Activated CD4-positive, alpha-beta T cell treated with anti-CD3 and anti-CD28 coated beads, Interleukin-2, amount 50 U/mL, for 1 hour (primary cell): ENCODE data around the gene PIAS4.

ENCODE experiments used
- DNase-seq: peaks from one replicate; pipeline ENCODE4 v3.0.0-alpha.2; 2020

Gene PIAS4

DNA sequence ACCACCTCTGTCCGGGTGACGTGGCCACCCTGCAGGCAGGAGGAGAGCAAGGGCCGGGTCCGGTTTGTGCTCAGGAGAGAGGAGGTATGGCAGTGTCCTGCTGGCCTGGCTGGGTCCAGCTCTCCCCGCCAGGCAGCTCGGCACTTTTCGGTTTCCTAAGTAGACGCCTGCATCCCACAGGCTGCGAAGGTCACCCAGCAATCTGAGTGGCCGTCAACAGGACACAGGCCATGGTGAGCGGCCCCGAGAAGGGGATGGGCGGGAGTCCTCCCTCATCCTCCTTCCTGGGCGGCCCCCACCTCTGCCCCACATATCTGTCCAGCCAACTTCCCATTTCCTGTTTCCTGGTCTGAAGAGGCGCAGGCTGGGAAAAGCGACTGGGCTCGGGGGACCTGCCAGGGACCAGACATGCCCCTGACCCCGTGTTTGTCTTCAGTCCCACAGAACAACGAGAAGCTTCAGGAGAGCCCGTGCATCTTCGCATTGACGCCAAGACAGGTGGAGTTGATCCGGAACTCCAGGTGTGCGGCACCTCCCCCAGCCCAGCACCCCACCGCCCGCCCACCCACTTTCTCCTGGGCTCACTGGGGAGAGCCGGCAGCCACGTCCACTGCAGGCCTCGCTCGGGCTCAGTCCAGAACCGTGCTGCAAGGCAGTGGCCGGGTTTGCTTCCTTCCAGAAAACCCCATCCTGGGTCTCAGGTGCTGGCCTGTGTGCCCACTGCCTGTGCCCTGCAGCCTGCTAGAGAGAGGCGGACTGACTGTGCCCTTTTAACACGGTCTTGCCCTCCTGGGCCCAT is 16.3 kb downstream of the PIAS4 start:
- no peak for DNase-seq

DNA sequence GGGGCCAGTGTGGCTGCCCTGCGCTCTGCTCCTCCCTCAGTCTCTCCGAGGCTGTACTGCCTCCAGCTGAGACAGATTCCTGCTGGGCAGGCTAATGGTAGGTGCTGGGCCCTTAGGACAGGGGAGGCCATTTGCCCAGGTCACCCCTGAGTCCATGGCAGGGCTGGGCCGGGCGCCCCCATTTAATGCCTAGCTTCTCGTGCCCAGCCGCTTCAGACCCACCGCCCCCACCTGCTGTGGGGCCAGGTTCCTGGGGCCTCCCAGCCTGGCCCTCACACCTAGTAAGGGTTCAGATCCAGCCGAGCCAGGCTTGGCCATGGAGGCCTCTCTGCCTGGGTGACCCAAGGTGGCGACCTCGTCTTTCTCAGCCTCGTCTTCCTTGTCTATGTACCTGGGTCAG is 17.8 kb downstream of the PIAS4 start:
- DNase-seq, result no peak

DNA sequence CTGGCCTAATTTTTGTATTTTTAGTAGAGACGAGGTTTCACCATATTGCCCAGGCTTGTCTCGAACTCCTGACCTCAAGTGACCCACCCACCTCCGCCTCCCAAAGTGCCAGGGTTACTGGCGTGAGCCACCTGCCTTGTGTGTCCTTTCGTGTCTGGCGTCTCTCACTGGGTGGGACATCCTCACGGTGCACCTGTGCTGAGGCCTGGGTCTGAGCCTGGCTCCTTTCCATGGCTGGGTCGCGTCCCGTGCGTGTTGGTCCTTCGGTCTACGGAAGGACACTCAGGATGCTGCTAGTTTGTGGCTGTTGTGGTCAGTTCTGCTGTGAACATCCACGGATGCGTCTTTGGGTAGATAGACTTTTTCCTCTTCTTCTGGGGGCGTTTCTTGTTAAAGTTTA is 19.6 kb downstream of the PIAS4 start:
- DNase-seq, result no peak

DNA sequence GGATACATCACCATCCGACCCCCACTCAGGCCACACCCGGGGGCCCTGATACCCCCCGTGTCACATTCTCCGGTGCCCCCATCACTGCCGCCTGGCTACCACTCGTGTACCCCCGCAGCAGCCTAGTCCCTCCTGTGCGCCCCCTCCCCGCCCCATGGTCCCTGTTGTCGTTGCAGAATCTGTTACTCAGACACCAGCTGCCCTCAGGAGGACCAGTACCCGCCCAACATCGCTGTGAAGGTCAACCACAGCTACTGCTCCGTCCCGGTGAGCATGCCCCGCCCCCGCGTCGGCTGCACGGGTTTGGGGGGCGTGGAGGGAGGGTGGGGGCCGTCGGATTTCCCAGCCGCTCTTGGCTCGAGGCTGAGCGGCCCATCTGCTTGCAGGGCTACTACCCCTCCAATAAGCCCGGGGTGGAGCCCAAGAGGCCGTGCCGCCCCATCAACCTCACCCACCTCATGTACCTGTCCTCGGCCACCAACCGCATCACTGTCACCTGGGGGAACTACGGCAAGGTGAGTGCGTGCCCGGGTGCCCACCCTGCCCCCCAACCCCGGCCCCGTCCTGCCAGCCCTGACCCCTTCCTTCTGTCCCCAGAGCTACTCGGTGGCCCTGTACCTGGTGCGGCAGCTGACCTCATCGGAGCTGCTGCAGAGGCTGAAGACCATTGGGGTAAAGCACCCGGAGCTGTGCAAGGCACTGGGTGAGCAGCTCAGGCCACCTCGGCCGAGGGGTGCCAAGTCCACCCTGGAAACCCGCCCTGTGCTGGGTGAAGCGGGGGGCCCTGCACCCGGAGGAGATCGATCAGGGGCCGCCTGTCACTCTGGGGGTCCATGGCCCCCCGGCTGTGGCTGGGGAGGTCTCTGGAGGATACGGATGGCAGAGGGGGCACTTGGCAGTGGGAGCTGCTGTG is 21.1 kb downstream of the PIAS4 start:
- DNase-seq, result no peak

DNA sequence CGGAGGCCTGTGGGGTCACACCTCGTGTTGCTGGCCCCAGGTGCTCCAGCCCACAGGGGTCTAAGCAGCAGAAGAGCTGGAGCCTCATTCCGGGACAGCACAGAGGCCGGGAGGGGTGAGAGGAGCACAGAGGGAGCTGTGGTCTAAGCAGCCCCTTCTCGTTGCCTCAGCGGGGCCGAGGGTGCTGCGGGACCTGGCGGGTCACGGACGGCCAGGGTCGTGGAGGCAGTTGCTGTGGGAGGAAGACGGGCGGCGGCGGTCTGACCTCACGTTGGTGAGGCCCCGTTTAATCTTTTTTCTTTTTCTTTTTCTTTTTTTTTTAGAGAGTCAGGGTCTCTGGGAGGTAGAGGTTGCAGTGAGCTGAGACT is 21.7 kb downstream of the PIAS4 start:
- DNase-seq, result no peak

DNA sequence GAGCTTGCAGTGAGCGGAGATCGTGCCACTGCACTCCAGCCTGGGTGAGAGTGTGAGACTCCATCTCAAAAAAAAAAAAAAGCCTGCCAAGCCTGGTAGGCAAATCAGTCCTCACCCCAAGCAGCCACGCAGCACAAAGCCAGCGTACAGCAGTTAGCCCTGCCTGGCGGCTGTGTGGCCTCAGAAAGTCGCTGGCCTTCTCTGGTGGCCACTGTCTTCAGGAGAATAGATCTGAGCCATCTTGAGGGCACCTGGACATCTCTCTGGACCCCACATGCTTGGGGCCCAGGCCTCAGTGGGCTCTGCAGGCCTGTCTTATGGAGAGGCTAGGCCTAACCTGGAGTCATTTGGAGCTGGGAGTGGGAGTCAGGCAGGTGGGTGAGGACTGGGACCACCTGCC is 23.0 kb downstream of the PIAS4 start:
- no peak for DNase-seq

DNA sequence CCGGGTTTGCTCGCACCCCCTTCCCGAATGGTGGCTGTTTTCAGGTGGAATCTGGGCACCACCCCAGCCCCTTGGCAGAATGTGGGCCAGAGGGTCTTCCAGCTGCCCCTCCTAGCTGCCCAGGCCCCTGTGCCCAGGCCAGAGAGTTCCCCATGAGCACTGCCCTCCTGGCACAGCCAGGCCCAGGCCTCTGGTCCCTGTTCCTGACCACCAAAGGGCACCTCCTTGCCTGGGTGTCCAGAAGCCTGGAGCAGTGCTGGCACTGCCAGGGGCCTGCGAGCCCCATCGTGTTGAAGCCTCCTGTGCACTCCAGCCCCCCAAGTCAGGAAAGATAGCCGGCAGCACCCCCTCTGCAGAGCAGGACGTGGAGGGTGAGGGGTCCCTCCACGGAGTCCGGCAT is 23.4 kb downstream of the PIAS4 start:
- no peak for DNase-seq

DNA sequence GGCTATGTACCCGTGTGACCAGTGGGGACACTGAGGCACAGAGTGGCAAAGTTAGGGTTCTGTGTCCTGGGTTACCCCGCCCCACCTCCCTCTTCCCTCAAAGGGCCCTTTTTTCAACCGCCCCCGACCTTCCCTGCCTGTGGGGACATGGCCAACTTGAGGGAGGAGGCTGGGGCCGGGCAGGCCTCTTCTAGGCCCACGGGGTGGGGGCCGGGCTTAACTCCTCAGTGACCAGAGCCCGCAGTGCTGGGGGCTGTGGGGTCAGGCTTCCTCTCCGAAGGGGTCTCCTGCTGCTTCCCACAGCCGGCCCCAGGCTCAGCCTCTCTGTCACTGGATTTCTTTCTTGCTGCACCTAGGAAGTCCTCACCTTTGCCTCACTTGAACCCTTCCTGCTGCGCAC is 23.9 kb downstream of the PIAS4 start:
- no peak for DNase-seq

DNA sequence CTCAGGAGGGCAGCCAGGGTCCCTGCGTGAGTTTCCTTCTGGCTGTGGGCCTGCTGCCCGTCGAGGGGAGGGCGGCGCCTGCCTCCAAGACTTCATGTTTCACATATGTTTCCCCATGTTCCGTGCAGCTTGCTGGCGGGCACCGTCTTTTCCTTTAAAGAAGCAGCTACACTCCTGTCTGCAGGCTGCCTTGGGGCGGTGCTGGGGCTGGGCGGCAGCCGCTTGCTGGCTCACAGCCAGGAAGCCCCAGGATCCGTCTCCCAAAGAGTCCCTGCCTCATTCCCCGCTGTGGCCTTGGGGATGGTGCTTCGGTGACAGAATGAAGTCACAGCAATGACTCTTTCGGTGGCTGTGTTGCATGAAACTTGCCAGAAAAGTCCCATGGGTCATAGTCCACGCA is 24.9 kb downstream of the PIAS4 start:
- no peak for DNase-seq

DNA sequence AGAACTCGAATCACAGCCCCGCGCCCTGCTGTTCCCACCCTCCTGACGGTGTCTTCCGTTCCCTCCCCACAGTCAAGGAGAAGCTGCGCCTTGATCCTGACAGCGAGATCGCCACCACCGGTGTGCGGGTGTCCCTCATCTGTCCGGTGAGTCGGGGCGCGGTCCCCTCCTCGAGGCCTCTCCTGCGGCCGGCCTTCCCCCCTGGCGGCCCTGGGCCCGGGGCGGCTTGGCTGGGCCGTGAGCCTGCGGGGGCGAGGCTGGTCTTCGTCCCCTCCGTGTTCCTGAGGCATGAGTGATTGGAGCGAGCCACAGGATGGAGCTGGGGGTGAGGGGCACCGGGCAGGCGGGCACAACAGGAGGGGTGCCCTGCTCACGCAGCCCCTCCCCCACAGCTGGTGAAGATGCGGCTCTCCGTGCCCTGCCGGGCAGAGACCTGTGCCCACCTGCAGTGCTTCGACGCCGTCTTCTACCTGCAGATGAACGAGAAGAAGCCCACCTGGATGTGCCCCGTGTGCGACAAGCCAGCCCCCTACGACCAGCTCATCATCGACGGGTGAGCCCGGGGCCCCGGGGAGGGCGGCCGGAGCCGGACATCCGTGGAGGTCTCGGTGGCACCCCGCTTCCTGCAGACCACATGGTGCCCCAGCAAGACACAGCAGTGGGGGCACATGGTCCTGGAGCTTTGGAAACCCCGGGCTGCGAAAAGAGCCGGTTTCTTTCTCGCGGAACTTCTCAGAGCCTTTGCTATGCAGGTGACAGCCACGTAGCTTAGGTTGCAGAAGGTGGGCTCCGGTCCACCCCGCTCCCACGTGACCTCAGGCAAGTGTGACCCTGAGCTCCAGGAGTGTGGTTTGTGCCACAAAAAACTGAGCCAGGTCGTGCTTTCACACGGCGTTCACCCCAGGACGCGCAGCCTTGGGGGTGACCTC is 25.8 kb downstream of the PIAS4 start:
- DNase-seq, result no peak

DNA sequence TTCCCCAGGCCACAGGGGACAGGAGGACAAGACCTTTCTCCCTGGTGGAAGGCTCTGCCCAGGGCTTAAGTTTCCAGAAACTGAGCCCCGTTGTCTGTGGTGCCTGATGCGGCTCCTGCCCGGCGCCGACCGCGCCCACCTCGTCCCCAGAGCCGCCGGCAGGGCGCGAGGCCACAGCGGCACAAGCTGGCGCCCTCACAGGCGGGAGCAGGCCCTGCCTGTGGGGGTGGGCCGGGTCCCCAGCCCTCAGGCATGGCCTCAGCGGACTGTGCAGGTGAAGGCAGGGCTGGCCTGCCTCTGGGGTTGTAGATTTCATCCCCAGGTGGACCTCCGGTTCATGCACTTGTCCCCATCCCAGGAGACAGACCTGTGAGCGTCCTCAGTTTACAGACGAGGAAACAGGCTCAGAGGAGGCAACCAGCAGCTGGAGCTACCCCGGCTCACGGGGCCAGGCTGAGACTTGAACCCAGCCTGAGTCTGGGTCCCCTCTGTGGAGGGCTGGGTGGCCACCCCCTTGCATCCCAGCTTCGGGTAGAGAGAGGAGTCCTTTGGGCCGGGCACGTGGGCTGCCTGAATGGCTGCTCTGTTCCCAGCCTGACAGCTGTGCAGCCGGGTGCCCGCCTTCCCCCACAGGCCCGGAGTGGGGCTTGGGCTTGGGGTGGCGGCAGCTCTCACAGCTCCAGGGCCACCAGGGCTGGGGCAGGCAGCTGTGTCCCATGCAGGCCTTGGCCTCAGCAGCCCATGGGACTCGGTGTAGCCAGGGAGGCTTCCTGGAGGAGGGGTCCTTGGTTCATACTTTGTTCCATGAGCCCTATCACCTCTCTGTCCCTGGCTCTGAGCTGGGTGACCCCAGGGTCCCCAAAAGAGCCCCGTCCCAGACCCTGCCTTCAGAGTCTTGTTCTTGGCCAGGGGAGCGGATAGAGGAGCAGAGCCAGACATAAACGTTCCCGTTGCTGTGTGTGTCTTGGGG is 26.8 kb downstream of the PIAS4 start:
- no peak for DNase-seq

DNA sequence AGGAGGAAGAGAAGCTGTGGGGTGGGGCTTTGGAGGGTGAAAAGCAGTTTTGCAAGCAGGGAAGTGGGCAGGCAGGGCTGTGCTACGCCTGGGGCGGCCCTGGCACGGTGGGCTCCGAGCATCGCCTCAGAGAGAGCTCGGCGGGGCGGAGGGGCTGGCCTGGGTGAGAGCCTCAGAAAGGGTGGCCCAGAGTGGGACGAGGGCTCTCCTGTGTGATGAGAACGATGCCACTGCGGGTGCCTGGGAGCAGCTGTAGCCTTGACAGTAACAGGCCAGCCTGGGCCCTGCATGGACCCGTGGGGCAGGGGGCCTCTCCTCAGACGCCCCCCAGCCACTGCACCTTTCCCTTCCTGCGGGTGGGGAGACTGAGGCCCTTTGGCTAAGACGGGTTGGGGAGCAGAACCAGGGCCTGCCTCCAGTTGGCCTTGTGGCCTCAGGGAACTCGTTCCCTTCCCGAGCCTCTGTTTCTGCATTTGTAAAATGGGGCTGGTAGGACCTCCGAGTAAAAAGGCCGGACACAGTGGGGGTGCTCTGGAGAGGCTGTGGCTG is 27.6 kb downstream of the PIAS4 start:
- DNase-seq, result no peak

DNA sequence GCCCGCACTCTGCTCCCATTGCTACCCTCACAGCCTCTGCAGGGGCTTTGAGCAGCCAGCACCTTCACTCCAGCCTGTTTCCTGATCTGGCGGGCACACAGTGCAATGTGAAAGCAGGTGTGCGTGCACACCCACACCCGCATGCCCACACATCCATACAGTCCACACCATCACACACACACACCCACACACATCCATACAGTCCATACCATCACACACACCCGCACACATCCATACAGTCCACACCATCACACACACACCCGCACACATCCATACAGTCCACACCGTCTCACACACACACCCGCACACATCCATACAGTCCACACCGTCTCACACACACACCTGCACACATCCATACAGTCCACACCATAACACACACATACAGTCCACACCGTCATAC is 28.0 kb downstream of the PIAS4 start:
- no peak for DNase-seq

DNA sequence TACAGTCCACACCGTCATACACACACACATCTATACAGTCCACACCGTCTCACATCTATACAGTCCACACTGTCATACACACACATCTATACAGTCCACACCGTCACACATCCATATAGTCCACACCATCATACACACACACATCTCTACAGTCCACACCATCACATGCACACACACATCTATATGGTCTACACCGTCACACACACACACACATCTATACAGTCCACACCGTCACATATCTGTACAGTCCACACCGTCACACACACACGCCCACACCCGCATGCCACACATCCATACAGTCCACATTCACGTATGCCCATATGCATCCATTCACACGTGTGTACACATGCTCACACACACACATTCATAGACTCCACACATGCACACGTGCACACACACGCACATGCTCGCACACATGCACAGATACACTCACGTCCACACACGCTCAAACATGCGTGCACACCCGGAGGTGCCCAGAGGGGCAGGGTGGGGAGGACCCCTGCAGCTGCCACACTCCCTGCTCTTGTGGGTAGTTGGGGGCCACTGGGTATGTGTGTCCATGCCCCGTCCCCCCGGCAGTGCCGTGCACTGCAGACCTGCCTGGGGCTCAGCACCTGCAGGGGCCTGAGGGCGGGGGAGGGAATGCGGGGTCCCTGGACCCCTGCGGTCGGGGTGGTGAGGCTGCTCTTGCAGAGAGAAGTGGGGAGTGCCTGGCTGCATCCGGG is 29.2 kb downstream of the PIAS4 start:
- DNase-seq, result no peak

DNA sequence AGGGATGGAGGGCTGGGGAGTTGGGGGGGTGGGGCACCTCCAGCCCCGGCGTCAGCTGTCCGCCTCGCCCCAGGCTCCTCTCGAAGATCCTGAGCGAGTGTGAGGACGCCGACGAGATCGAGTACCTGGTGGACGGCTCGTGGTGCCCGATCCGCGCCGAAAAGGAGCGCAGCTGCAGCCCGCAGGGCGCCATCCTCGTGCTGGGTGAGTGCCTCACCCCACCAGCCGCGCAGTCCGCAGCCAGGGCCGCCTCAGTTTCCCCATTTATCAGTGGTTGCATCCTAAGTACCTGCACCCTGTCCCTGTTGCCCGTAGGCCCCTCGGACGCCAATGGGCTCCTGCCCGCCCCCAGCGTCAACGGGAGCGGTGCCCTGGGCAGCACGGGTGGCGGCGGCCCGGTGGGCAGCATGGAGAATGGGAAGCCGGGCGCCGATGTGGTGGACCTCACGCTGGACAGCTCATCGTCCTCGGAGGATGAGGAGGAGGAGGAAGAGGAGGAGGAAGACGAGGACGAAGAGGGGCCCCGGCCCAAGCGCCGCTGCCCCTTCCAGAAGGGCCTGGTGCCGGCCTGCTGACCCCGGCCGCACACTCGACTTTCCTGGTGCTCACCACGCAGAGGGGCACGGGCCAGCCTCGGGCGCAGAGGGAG is 29.9 kb downstream of the PIAS4 start:
- DNase-seq, result no peak

DNA sequence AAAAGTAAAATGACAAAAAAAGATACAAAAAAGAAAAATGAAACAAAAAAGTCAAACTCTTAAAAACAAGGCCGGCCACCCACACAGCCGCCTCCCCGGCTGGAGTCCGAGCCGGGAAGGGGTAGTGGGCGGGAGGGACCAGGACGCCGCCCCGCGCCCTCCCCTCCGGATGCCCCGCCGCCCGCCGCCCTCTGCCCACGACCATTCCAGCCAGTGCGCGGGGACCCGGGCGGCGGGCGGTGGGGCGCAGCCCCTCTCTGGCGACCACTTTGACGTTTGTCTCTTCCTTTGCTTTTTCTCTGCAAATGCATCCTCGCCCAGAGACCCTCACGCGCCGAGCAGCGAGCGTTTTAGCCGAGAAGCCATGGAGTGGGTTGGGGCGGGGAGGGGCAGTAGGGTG is 30.5 kb downstream of the PIAS4 start:
- DNase-seq, result no peak

DNA sequence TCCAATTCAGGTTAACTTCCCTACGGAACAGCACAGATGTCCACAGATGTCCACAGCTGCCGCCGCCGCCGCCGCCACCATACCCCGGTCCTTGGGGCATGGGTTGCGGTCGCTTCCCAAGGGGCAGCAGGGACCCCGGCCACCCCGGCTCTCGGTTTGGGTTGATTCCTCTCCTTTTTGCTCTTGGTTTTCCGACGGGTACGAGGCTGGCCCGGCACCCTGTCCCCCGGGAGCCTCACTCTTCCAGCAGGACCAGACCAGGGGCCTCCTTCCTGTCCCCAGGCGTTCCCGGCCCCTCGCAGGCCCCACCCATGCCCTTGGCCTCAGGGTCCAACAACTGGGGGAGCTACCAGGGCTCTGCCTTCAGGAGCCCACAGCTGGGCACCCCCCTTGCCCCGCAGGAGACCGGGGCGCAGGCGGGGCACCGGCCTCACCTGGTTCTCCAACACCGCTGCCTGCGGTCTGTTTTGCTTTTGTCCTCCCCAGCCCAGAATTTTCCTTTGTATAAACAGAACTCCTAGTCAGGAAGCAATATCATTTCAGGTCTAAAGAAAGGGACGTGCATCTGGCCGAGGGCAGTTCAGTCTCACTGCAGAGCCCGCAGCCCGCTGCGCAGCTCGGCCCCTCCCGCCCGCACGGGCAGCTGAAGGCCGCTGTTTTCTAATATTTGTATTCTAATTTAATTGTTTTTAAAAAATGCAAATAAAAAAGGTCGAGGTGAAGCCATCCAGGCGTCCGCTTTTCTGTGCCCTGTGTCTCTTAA is 31.3 kb downstream of the PIAS4 start:
- no peak for DNase-seq

DNA sequence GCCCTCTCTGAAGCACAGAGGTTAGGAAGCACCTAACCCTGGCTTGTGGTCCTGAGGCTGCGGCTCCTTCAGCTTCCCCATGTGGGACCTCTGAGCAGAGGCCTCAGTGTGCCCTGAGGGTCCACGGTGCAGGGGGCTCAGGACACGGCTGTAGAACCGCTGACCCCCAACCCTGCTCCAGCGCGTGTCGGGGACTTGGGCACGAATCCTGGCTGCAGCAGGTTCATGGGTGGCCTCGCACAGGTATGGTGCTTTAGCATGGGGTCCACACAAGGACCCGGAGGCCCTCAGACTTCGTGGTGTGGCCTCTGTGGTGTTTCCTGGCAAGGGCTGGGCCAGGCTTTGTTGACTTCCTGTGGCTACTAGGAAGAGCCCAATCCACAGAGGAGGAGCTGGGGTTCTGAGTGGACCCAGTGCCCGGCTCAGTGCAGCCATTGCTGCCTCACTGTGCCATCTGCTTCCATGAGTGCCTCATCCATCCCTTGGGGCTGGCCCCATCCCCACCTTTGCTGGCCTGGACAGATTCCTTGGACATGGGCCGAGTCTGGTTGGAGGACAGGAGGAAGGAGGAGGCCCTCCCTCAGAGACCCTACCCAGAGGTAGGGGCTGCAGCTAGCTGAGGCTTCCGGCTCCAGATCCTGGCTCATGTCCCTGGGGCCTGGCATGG is 34.7 kb downstream of the PIAS4 start:
- DNase-seq, result no peak

DNA sequence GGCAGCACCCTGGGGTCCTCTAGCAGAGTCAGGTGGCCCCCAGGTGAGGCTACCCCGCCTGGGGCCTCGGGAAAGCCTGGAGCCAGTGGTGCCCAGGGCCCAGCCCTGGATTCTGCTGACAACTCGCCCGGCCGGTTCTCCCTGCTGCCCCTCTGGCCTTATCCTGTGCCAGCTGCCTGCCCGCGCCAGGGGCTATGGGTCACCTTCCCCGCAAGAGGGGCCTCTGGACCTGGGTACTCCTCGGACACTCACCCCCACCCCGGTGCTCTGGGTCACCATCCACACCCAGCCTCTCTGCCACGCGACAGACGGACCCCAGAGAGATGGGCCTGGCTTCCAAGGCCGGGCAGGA is 35.2 kb downstream of the PIAS4 start:
- DNase-seq, result no peak
